C4-2B (cell line): ENCODE results near the gene SCYL2.

Experiments used
- CTCF ChIP-seq: fragments of 450-650 bp; conservative IDR thresholded peaks from 2 replicates; pipeline ENCODE4 v1.5.1; 2017; ENCODE audit warnings: mild to moderate bottlenecking
- ZFX ChIP-seq: fragments of 450-650 bp; IDR thresholded peaks from 2 replicates; pipeline ENCODE4 v1.6.1; 2017

GRCh38 chr12:100359822-100360221, 92.8 kb downstream of the SCYL2 start:
- TF ChIP-seq CTCF (no peak), ZFX (no peak)
